ENCODE data around the gene ZMIZ2.
"Not testable (repeated sequence)": the region's sequence is repeated elsewhere in the genome, so short reads cannot be mapped to it uniquely, and the experiment has no call there.

Gene ZMIZ2, protein sequence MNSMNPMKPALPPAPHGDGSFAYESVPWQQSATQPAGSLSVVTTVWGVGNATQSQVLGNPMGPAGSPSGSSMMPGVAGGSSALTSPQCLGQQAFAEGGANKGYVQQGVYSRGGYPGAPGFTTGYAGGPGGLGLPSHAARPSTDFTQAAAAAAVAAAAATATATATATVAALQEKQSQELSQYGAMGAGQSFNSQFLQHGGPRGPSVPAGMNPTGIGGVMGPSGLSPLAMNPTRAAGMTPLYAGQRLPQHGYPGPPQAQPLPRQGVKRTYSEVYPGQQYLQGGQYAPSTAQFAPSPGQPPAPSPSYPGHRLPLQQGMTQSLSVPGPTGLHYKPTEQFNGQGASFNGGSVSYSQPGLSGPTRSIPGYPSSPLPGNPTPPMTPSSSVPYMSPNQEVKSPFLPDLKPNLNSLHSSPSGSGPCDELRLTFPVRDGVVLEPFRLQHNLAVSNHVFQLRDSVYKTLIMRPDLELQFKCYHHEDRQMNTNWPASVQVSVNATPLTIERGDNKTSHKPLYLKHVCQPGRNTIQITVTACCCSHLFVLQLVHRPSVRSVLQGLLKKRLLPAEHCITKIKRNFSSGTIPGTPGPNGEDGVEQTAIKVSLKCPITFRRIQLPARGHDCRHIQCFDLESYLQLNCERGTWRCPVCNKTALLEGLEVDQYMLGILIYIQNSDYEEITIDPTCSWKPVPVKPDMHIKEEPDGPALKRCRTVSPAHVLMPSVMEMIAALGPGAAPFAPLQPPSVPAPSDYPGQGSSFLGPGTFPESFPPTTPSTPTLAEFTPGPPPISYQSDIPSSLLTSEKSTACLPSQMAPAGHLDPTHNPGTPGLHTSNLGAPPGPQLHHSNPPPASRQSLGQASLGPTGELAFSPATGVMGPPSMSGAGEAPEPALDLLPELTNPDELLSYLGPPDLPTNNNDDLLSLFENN

DNA sequence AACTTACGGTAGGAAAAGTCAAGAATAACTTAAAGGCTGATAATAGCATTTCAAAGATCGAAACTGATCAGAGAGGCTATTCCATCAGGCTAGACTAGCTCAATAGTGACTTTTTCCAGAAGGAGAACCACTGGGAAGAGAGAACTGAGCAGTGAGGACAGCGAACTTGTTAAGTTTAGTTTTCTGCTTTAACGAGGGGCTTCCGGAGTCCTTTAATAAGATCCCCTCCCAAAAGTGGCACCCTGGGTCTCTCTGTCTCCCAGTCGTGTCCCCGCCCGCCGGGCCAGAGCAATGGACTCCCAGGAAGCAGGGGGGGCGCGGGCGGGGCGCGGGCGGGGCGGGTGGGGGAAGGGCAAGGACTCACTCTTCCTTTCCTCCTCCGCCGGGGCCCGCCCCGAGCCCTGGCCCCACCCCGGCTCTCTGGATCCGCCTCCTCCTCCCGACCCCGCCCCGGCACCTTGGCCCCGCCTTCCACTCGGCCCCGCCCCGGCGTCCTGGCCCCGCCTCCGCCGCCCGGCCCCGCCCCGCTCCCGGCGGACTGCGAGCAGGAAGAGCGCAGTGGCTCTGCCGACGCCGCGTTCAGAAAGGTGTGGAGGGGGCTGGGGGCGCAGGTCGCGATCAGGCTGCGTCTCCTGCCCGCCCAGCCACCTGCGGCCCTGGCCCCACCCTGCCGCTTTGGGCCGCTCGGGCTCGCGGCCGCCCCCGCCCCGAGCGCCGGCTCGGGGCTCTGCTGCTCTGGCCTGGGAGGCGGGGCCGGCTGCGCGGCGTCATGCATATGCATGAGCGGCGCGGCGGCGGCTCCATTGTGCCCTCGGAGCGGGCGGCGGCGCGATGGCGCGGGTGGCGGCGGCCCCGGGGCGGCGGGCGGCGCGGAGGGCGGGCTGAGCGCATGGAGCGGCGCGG is at the start of gene ZMIZ2:
ZMIZ2 (plus strand) TSS at position 803 of the 903 bp plus-strand sequence. CDS start 7,403 bp downstream, outside the sequence.
- no peak for FAIRE-seq

- not testable (repeated sequence) for FAIRE-seq
Measured at GRCh38 chr7:44699598-44699997, 49.0 kb upstream of the ZMIZ2 start.

DNA sequence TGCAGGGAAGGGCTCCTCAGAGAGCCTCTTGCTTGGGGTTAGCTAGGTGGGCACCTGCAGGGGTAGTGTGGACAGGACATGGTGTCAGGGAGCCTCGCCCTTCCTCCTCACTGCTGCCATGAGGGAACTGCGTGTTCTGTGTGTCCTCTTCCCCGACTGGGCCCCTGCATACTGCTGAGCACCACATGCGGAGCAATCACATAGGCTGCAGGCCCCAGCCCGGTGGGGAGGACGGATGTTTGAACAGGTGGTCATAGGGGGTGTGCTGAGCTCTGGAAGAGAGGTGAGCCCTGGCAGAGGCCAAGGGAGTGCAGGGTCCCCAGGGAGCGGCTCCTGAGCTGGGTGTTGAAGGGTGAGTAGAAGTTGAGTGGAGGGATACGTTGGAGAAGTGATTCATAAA is 48.3 kb upstream of the ZMIZ2 start:
- FAIRE-seq, result no peak

- not testable (repeated sequence) for FAIRE-seq
Measured at GRCh38 chr7:44703391-44703790, 45.3 kb upstream of the ZMIZ2 start.

- FAIRE-seq, result no peak
Measured at GRCh38 chr7:44703921-44704320, 44.7 kb upstream of the ZMIZ2 start.

DNA sequence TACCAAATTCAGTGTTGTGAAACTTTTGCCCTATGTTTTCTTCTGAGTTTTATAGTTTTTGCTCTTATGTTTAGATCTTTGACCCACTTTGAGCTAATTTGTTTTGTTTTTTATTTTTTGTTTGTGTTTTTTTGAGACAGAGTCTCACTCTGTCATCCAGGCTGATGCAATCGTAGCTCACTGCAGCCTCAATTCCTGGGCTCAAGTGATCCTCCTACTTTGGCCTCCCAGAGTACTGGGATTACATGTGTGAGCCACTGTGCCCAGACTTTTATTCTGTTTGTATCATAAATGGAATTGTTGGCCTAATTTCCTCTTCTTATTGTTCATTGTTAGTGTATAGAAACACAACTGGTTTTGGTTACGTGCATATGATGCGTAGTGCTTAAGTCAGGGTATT is 43.2 kb upstream of the ZMIZ2 start:
- FAIRE-seq, result no peak

DNA sequence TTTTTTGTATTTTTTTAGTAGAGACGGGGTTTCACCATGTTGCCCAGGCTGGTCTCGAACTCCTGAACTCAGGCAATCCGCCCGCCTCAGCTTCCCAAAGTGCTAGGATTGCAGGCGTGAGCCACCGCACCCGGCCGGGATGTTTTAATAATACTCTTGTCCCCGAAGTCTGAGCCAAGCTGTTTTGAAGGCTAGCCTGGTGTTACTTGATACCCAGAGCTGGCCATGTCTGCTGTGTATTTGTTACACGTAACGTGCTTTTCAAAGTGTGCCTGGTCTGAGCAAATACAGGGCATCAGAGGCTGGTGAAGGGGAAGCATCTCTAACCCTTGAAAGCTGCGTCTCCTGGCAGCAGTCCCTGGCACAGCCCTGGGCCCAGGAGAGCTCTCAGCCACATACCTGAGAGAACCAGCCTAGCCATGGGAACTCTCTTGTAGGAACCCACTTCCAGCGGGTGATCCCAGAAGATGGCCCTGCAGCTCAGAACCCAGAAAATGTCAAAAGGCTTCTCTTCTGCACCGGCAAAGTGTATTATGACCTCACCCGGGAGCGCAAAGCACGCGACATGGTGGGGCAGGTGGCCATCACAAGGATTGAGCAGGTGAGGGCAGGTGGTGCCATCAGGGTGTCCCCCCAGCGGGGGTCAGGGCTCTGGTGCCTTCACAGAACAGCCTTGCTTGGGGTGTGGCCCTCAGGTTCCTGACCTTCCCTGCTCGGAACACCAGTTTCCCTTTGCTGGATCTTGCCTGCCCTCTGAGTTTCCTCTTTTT is 41.7 kb upstream of the ZMIZ2 start:
- no peak for FAIRE-seq

GRCh38 chr7:44707558-44708230 is 41.0 kb upstream of the ZMIZ2 start:
- FAIRE-seq, result no peak

DNA sequence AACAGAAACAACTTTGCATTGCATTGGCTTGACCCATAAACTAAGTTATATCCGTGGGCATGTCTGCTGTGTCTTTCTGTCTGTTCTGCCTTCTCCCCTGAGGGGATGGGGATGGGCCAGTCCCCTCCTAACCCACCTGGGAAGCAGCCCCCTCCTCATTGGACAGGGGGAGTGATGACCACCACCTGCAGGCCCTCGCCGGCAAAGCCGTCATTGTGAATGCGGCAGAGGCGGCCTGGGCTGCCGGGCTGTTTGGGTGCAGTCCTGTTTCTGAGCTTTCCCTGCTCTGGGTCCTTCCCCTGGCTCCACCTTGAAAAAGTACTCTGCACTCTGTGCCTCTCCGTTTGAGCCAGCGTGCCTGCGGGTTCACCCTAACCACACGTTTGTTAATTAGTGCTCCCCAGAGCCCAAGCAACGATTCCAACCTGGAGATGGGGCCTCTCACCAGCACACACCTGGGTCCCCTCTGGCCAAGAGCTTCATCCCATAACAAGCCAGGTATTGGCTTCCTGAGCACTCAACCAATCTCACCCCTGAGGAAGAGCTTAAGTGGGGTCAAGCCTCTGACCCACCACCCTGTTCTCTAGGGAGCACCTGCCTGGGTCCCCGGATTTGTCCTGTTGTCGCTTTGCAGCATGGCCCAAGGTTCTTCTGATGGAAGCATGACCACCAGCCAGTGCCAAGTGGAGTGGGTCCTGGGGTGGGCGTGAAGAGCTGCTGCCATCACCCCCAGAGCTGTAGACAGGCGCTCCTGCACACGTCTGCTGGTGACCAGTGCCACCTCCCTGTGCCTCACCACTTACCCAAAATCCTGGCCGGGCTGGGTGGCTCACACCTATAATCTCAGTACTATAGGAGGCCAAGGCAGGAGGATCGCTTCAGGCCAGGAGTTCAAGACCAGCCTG is 39.4 kb upstream of the ZMIZ2 start:
- no peak for FAIRE-seq

- no peak for FAIRE-seq
Measured at GRCh38 chr7:44709945-44710596, 38.6 kb upstream of the ZMIZ2 start.

- no peak for FAIRE-seq
Measured at GRCh38 chr7:44711528-44711927, 37.1 kb upstream of the ZMIZ2 start.

DNA sequence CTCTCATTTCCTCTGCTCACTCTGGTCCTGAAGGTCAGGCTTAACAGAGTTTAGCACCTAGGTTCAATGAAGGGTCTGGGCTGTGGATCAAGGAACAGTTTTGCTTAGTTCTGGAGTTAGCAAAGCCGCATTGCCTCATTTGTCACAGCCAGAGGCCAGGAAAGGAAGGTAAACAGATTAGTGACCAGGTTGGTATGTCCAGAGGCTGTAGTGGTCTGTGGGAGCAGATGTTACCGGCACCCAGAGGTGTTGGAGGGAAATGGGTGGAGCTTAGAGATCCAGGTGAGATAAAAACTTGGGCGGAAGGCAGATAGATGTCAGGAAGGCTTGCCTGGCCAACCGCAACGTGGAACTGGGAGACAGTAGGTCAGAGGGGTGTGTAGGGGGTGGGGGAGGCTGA is 36.6 kb upstream of the ZMIZ2 start:
- FAIRE-seq, result no peak

GRCh38 chr7:44713141-44713540 is 35.5 kb upstream of the ZMIZ2 start:
- FAIRE-seq, result no peak

- FAIRE-seq, result no peak
Measured at GRCh38 chr7:44713680-44714335, 34.8 kb upstream of the ZMIZ2 start.

GRCh38 chr7:44716205-44716604 is 32.4 kb upstream of the ZMIZ2 start:
- FAIRE-seq, result no peak

DNA sequence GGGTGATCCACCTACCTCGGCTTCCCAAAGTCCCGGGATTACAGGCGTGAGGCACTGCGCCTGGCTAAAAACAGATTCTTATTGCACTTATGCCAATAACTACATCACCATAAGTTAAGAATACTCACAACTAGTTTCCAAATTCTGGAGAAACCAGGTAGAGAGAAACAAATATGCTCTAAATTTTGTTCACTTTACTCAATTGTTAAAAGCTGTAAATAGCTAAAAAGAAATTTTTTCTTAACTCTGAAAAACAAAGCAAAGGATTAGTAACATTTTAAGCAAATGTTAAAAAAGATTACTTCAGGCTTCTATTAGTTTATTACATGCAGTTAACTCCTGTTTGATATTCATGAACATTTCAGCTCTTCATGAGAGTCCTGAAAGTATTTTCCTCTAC is 28.3 kb upstream of the ZMIZ2 start:
- no peak for FAIRE-seq

GRCh38 chr7:44724276-44724675 is 24.4 kb upstream of the ZMIZ2 start:
- FAIRE-seq, result no peak

- FAIRE-seq, result not testable (repeated sequence)
Measured at GRCh38 chr7:44726250-44726649, 22.4 kb upstream of the ZMIZ2 start.

All from endometrium (tissue), 2 donors.